Inflammatory macrophage (primary cell): ENCODE measurements around the gene AP5S1.

Source experiments
- DNase-seq, 2 donors: peaks; one replicate each; pipeline ENCODE4 v3.0.0-alpha.2; 2020 to 2022

Gene AP5S1

GRCh38 chr20:3846740-3847428 is 26.5 kb downstream of the AP5S1 start, which contains the start of gene MAVS:
Gene MAVS, plus strand, starts transcription at chr20:3846834. Its CDS starts 7,791 bp downstream, at chr20:3854625.
- peak; percentile 81 to 89 for DNase-seq

GRCh38 chr20:3847429-3847940 is 27.1 kb downstream of the AP5S1 start:
- peak in 1 of 2 donors; percentile 24 for DNase-seq

DNA sequence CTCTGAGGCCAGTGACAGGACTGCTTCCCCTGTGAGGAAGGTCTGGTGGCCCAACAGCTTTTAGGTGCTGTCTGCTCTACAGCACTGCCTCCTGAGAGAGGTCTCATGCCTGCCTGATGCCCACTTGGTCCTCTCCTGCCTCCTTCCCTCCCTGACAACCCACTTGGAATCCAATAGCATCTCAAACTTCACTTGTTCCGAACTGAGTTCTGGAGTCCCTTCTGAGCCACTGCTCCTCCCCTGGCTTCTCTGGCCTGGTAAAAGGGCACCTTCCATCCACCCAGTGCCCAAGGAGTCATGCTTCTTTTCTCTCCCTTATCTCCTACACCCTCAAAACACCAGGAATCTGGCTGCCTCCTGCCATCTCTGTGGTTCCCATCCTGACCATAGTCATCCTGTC is 28.2 kb downstream of the AP5S1 start:
- no peak for DNase-seq

DNA sequence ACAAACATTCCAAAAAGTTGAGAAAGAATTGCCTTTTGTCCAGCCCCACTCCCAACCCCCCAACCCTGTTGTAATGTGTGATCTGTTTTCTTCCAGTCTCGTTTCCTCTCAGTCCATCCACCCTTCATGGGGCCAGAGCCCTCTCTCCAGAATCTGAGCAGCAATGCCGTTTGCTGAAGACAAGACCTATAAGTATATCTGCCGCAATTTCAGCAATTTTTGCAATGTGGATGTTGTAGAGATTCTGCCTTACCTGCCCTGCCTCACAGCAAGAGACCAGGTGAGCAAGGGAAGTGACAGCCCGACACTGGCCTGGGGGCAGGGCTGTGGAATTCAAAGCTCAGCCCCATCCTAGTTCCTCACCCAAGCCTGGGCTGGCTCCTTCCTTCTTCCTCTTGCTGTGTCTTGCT is 34.1 kb downstream of the AP5S1 start:
- DNase-seq = peak; percentile 29 to 34

DNA sequence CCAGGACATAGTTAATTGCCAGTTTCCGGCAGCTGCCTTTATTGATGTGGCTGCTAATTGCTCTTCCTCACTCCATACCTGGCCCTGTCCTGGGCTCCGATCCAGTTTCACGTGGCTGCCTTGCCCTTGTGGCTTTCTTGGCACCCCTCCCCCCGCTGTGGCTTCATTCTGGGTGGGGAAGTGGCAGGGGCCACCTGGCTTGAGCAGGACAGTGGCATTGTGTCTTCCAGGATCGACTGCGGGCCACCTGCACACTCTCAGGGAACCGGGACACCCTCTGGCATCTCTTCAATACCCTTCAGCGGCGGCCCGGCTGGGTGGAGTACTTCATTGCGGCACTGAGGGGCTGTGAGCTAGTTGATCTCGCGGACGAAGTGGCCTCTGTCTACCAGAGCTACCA is 37.1 kb downstream of the AP5S1 start:
- DNase-seq = no peak

GRCh38 chr20:3858689-3859088 is 38.3 kb downstream of the AP5S1 start:
- DNase-seq = no peak

DNA sequence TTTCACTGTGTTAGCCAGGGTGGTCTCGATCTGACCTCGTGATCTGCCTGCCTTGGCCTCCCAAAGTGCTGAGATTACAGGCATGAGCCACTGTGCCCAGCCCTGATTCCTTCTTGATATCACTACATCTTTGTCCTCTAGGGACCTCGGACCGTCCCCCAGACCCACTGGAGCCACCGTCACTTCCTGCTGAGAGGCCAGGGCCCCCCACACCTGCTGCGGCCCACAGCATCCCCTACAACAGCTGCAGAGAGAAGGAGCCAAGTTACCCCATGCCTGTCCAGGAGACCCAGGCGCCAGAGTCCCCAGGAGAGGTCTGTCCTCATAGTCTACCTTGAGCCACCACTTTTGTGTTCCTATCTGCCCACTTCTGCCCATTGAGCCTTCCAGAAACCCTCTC is 40.8 kb downstream of the AP5S1 start:
- DNase-seq = no peak

GRCh38 chr20:3862333-3862732 is 42.0 kb downstream of the AP5S1 start:
- DNase-seq = no peak

- no peak for DNase-seq
Measured at GRCh38 chr20:3863317-3863716, 43.0 kb downstream of the AP5S1 start.

DNA sequence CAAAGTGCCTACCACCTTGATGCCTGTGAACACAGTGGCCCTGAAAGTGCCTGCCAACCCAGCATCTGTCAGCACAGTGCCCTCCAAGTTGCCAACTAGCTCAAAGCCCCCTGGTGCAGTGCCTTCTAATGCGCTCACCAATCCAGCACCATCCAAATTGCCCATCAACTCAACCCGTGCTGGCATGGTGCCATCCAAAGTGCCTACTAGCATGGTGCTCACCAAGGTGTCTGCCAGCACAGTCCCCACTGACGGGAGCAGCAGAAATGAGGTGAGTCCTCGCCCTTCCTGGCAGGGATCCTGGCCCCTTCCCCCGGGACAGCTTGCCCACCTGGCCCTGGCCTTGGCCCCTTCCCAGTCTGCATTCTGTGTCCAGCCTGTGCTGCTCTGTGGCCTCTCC is 44.2 kb downstream of the AP5S1 start:
- no peak for DNase-seq

DNA sequence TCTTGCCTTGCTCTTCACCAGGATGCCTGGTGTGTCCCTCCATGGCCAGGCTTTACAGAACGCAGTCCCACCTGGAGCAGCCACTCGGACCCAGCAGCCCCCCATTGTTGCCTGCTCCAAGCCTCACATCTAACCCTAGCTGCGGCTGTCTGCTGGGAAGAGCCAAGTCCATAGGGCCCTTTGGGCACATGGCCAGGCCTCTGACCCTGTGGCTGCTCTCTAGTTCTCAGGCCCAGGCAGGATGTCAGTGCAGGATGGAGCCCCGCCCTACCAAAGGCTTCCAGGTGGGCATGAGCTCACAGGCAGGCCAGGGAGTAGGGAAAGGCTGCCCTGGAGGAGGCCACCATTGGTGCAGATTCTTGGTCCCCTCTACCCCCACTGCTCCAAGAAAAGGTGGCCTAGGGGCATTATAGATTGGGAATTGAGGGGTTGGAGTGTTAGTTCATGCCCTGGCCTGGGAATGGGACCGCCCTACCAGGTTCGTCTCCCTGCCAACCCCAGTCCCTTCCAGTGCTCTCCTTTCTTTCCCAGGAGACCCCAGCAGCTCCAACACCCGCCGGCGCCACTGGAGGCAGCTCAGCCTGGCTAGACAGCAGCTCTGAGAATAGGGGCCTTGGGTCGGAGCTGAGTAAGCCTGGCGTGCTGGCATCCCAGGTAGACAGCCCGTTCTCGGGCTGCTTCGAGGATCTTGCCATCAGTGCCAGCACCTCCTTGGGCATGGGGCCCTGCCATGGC is 45.0 kb downstream of the AP5S1 start:
- DNase-seq = no peak

- DNase-seq = no peak
Measured at GRCh38 chr20:3865887-3866407, 45.6 kb downstream of the AP5S1 start.

GRCh38 chr20:3866464-3866863 is 46.1 kb downstream of the AP5S1 start:
- DNase-seq = no peak

GRCh38 chr20:3867802-3868201 is 47.5 kb downstream of the AP5S1 start:
- DNase-seq = no peak

DNA sequence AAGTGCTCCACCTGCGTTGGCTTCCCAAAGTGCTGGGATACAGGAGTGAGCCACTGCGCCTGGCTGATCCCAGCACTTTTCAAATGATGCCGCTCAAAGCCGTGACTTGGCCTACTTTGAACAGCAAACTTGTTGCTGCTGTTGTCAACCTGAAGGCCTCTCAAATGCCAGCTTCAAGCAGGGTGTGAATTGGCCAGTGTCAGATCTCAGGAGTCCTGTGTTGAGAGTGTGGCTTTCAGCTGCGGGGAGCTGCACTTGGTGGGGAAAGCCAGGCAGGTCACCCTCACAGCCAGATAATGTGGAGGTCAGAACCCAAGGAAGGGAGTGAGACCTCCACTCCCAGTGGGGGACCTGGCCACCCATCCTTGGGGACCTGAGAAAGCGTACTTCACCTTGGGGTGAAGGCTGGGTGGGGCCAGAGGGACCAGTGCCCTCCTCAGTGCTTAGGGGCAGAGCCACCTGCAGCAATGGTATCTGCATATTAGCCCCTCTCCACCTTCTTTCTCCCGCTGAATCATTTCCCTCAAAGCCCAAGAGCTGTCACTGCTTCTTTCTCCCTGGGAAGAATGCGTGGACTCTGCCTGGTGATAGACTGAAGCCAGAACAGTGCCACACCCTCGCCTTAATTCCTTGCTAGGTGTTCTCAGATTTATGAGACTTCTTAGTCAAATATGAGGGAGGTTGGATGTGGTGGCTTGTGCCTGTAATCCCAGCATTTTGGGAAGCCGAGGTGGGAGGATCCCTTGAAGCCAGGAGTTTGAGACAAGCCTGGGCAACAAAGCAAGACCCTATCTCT is 49.7 kb downstream of the AP5S1 start:
- DNase-seq = no peak

GRCh38 chr20:3871550-3872265 is 51.4 kb downstream of the AP5S1 start:
- no peak for DNase-seq

DNA sequence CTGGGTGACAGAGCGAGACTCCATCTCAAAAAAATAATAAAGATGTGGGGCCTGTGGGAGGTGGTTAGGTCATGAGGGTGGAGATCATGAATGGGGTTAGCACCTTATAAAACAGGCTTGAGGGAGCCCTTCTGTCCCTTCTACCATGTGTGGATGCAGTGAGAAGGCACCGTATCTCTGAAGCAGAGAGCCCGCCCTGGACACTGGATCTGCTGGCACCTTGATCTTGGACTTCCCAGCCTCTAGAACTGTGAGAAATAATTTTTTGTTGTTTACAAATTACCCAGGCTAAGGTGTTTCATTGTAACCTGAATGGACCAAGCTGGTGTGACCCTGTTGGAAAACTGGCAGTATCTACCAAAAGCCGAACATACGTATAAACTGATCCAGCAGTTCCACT is 53.2 kb downstream of the AP5S1 start:
- no peak for DNase-seq

GRCh38 chr20:3874194-3874844 is 54.0 kb downstream of the AP5S1 start:
- no peak for DNase-seq

DNA sequence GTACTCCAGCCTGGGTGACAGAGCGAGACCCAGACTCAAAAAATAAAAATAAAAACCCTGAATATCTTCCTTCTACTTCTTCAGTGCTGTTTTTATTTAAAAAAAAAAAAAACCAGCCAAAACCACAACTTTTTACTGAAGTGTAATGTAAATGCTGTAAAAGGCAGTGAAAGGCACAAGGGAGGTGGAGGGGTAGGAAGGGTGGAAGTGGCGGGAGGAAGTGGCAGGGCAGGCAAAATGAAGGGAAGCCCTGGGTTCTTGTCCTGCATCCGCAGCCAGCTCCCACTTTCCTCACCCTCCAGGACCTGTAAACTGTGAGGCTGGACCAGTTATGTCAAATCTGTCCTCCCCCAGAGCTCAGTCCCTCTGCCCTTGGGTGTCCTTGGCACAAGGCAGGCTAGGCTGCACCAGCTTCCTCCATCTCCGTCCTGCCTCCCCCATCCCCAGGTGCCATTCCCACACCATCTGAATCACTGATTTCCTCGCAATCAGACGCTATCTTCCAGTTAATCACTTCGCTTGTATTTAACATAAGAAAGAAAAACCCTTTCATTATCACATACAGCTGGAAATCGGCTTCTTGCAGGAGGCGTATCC is 55.1 kb downstream of the AP5S1 start:
- DNase-seq = no peak

- DNase-seq = no peak
Measured at GRCh38 chr20:3876000-3876399, 55.7 kb downstream of the AP5S1 start.

DNA sequence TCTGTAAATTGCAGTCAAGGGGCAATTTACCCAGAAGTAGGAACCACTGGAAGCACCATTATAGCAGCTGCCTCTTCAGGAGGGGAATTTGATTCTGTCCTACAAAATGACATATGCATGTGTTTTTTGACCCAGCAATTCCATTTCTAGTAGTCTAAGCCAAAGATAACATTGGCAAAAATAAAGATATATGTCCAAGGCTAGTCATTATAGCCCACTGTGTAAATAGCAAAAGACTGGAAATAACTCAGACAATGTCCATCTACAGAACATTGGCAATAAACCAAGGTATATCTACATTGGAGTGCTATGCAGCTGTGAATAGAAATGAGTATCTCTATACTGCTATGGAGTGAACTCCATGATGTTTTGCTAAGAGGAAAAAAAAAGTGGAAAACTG is 56.3 kb downstream of the AP5S1 start:
- DNase-seq = no peak
